ENCODE measurements around the gene TRPT1.

The TRPT1 gene

GRCh38 chr11:64231546-64231945 lies 5.6 kb upstream of the TRPT1 start:
- Histone ChIP-seq H3K9me3 (ENCODE audit: insufficient read depth, low read depth, low read length) (no peaks in the 10 kb centered on the region), H3K36me3 (ENCODE audit: insufficient read depth, low read depth, low read length) (no peaks in the 10 kb centered on the region), H3K9ac (ENCODE audit: low read depth, low read length) (no peak overlapping the region), H3K4me1 (ENCODE audit: insufficient read depth, low read length) (peaks cover 11% of the 10 kb centered on the region), H3K27me3 (ENCODE audit: insufficient read depth, low read length) (peaks cover 32% of the 10 kb centered on the region), H3K27ac (ENCODE audit: low read length) (no peak overlapping the region), H3K4me3 (ENCODE audit: low read length) (no peak overlapping the region)

DNA sequence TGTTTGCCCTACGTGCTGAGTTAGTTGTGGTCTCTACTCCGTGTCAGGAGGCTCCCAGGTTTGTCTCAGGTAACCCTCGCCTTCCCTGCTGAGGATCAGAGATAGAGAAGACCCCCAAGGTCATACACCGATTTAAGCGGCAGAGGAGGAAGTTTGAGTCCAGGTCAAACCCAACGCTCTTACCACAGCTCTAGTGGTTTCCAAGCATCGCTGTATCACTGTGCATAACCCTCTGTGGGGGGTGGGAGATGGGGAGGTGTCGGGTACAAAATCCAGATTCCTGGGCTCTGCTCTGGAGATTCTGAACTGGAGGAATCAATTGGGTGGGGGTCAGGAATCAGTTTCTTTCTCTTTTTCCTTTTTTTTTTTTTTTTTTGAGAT lies 5.0 kb upstream of the TRPT1 start:
- Histone ChIP-seq H3K4me3 (ENCODE audit: low read length) (peak overlapping the region; percentile 90), H3K9me3 (ENCODE audit: insufficient read depth, low read depth, low read length) (no peaks in the 10 kb centered on the region), H3K4me1 (ENCODE audit: insufficient read depth, low read length) (peaks cover 13% of the 10 kb centered on the region), H3K27ac (ENCODE audit: low read length) (no peak overlapping the region), H3K9ac (ENCODE audit: low read depth, low read length) (peak overlapping the region; percentile 75; the same call in 1 of the 2 replicates), H3K36me3 (ENCODE audit: insufficient read depth, low read depth, low read length) (no peaks in the 10 kb centered on the region), H3K27me3 (ENCODE audit: insufficient read depth, low read length) (peaks cover 32% of the 10 kb centered on the region)

- Histone ChIP-seq H3K27ac (ENCODE audit: low read length) (no peak within 1 kb of the TSS), H3K9ac (ENCODE audit: low read depth, low read length) (peak within 1 kb of the TSS; percentile 75; the same call in 1 of the 2 replicates), H3K9me3 (ENCODE audit: insufficient read depth, low read depth, low read length) (no peaks in the 10 kb centered on the region), H3K4me3 (ENCODE audit: low read length) (peak within 1 kb of the TSS; percentile 90), H3K4me1 (ENCODE audit: insufficient read depth, low read length) (peaks cover 13% of the 10 kb centered on the region), H3K27me3 (ENCODE audit: insufficient read depth, low read length) (peaks cover 31% of the 10 kb centered on the region), H3K36me3 (ENCODE audit: insufficient read depth, low read depth, low read length) (no peaks in the 10 kb centered on the region)
Observed at GRCh38 chr11:64230171-64230984, 4.4 kb upstream of the TRPT1 start, which contains the start of gene DNAJC4. Gene DNAJC4 (plus strand): TSS chr11:64230548. CDS start chr11:64230855, 307 bp downstream.

DNA sequence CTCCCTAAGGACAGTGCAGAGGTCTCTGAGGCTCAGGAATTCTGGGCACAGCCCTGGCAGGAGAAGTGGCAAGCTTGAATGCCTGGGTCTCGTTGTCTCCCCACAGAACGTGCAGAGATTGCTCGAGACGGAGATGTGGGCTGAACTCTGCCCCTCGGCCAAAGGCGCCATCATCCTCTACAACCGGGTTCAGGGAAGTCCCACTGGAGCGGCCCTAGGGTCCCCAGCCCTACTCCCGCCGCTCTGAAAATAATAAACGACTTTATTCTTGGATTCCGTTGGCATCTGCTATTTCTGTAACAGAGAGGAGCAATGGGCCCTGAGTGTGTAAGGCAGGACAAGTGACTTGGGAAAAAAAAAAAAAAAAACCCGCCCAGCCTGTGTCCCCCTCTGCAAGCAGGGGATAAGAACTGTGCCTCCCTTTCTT lies 3.8 kb upstream of the TRPT1 start:
- peaks cover 26% of the 10 kb centered on the region for H3K27me3 ChIP-seq (ENCODE audit: insufficient read depth, low read length)
- H3K4me1 ChIP-seq (ENCODE audit: insufficient read depth, low read length) = peaks cover 13% of the 10 kb centered on the region
- H3K27ac ChIP-seq (ENCODE audit: low read length) = no peak overlapping the region
- peak overlapping the region; percentile 90 for H3K4me3 ChIP-seq (ENCODE audit: low read length)
- H3K36me3 ChIP-seq (ENCODE audit: insufficient read depth, low read depth, low read length) = no peaks in the 10 kb centered on the region
- peak overlapping the region; percentile 62; the same call in 1 of the 2 replicates for H3K9ac ChIP-seq (ENCODE audit: low read depth, low read length)
- no peaks in the 10 kb centered on the region for H3K9me3 ChIP-seq (ENCODE audit: insufficient read depth, low read depth, low read length)

- peak overlapping the region; percentile 62; the same call in 1 of the 2 replicates for H3K9ac ChIP-seq (ENCODE audit: low read depth, low read length)
- no peaks in the 10 kb centered on the region for H3K9me3 ChIP-seq (ENCODE audit: insufficient read depth, low read depth, low read length)
- H3K27ac ChIP-seq (ENCODE audit: low read length) = no peak overlapping the region
- H3K27me3 ChIP-seq (ENCODE audit: insufficient read depth, low read length) = peaks cover 26% of the 10 kb centered on the region
- H3K4me3 ChIP-seq (ENCODE audit: low read length) = no peak overlapping the region; the same call in 1 of the 2 replicates
- H3K36me3 ChIP-seq (ENCODE audit: insufficient read depth, low read depth, low read length) = no peaks in the 10 kb centered on the region
- H3K4me1 ChIP-seq (ENCODE audit: insufficient read depth, low read length) = peaks cover 13% of the 10 kb centered on the region
Observed at GRCh38 chr11:64229090-64229743, 3.2 kb upstream of the TRPT1 start.

DNA sequence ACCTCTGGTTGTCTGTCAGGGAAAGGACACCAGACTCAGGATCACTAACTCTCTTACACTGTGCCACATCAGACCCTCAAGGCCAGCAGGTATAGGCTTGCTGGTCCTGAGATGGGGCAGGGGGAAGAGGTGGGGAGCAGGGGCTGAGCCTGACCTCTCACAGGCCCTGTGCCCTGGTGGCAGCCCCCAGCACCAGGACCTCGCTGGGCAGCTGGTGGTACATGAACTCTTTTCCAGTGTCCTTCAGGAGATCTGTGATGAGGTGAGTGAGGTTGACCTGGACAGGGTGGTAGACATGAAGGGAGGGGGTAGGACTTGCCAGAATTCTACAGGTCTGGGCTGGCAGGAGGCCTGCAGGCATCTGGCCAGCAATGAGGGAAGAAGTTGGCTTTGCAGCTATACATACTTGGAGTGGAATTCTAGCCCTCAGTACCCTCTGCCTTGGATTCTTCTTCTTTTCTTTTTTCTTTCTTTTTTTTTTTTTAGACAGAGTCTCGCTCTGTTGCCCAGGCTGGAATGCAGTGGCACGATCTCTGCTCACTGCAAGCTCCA lies 1.5 kb upstream of the TRPT1 start:
- no peaks in the 10 kb centered on the region for H3K9me3 ChIP-seq (ENCODE audit: insufficient read depth, low read depth, low read length)
- H3K27ac ChIP-seq (ENCODE audit: low read length) = no peak overlapping the region
- peaks cover 11% of the 10 kb centered on the region; the same call in 1 of the 2 replicates for H3K27me3 ChIP-seq (ENCODE audit: insufficient read depth, low read length)
- no peak overlapping the region for H3K4me3 ChIP-seq (ENCODE audit: low read length)
- H3K36me3 ChIP-seq (ENCODE audit: insufficient read depth, low read depth, low read length) = no peaks in the 10 kb centered on the region
- H3K9ac ChIP-seq (ENCODE audit: low read depth, low read length) = peak overlapping the region; percentile 37; the same call in 1 of the 2 replicates
- peaks cover 13% of the 10 kb centered on the region for H3K4me1 ChIP-seq (ENCODE audit: insufficient read depth, low read length)

DNA sequence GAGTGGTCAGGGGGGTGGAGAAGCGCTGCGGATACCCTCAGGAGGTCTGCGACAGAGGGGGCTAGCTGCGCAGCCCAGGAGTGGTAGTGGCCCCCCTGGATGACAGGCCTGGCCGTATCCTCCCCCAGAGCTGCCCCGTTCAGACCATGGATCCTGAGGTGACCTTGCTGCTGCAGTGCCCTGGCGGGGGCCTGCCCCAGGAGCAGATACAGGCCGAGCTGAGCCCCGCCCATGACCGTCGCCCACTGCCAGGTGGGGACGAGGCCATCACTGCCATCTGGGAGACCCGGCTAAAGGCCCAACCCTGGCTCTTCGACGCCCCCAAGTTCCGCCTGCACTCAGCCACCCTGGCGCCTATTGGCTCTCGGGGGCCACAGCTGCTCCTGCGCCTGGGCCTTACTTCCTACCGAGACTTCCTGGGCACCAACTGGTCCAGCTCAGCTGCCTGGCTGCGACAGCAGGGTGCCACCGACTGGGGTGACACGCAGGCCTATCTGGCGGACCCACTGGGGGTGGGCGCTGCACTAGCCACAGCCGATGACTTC lies 593 bp upstream of the TRPT1 start:
- no peaks in the 10 kb centered on the region for H3K9me3 ChIP-seq (ENCODE audit: insufficient read depth, low read depth, low read length)
- H3K4me3 ChIP-seq (ENCODE audit: low read length) = peak overlapping the region; percentile 93

DNA sequence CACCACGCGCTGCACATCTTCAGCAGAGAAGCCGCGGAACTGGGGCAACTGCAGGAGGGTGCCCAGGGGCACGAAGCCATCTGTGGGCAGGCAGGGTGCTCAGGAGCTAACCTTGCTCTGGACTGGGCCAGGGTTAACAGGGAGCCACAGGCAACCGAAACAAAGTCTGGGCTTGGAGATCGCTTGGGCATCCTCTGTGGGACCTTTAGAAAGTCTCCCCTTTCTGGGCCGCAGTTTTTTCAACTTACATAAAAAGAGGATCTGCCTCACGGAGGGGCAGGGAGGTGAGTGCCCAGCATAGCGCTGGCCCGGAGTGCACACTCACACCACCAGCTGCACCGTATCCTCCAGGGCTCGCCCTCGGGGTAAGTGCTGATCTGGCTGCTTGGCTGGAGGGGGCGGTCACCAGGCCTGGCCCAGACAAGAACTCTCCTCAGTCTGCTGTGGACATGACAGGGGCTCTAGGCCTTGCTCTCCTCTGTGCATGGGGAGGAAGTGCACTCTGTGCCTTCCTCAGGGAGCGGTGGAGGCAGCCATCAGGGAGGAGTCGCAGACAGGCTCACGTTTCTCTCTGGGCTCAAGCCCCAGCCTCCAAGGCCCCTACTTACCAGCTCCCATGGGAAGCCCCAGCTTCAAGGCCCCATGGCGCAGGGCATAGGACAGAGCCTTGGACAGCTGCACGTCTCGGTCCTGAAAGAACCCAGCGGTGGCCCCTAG lies 937 bp downstream of the TRPT1 start:
- no peak overlapping the region for H3K27ac ChIP-seq (ENCODE audit: low read length)
- peak overlapping the region; percentile 86; the same call in 1 of the 2 replicates for H3K9ac ChIP-seq (ENCODE audit: low read depth, low read length)
- H3K9me3 ChIP-seq (ENCODE audit: insufficient read depth, low read depth, low read length) = no peaks in the 10 kb centered on the region
- peaks cover 13% of the 10 kb centered on the region for H3K4me1 ChIP-seq (ENCODE audit: insufficient read depth, low read length)
- peak overlapping the region; percentile 93 for H3K4me3 ChIP-seq (ENCODE audit: low read length)
- peaks cover 5% of the 10 kb centered on the region for H3K36me3 ChIP-seq (ENCODE audit: insufficient read depth, low read depth, low read length)
- H3K27me3 ChIP-seq (ENCODE audit: insufficient read depth, low read length) = no peaks in the 10 kb centered on the region

More for the DNA sequence above, 593 bp upstream of the TRPT1 start:
- H3K4me1 ChIP-seq (ENCODE audit: insufficient read depth, low read length) = peaks cover 13% of the 10 kb centered on the region
- peaks cover 2% of the 10 kb centered on the region; the same call in 1 of the 2 replicates for H3K27me3 ChIP-seq (ENCODE audit: insufficient read depth, low read length)
- peak overlapping the region; percentile 88 for H3K9ac ChIP-seq (ENCODE audit: low read depth, low read length)
- H3K27ac ChIP-seq (ENCODE audit: low read length) = peak overlapping the region; percentile 49
- H3K36me3 ChIP-seq (ENCODE audit: insufficient read depth, low read depth, low read length) = no peaks in the 10 kb centered on the region

GRCh38 chr11:64224151-64224890 lies 1.7 kb downstream of the TRPT1 start:
- Histone ChIP-seq H3K4me3 (ENCODE audit: low read length) (no peak overlapping the region), H3K36me3 (ENCODE audit: insufficient read depth, low read depth, low read length) (peaks cover 5% of the 10 kb centered on the region), H3K9ac (ENCODE audit: low read depth, low read length) (no peak overlapping the region), H3K27me3 (ENCODE audit: insufficient read depth, low read length) (no peaks in the 10 kb centered on the region), H3K9me3 (ENCODE audit: insufficient read depth, low read depth, low read length) (no peaks in the 10 kb centered on the region), H3K4me1 (ENCODE audit: insufficient read depth, low read length) (peaks cover 9% of the 10 kb centered on the region), H3K27ac (ENCODE audit: low read length) (no peak overlapping the region)

- no peak overlapping the region for H3K27ac ChIP-seq (ENCODE audit: low read length)
- H3K4me3 ChIP-seq (ENCODE audit: low read length) = no peak overlapping the region
- no peaks in the 10 kb centered on the region for H3K27me3 ChIP-seq (ENCODE audit: insufficient read depth, low read length)
- H3K36me3 ChIP-seq (ENCODE audit: insufficient read depth, low read depth, low read length) = peaks cover 5% of the 10 kb centered on the region
- H3K4me1 ChIP-seq (ENCODE audit: insufficient read depth, low read length) = peaks cover 9% of the 10 kb centered on the region
- no peak overlapping the region for H3K9ac ChIP-seq (ENCODE audit: low read depth, low read length)
- H3K9me3 ChIP-seq (ENCODE audit: insufficient read depth, low read depth, low read length) = no peaks in the 10 kb centered on the region
Observed at GRCh38 chr11:64223001-64223651, 2.9 kb downstream of the TRPT1 start.

Measured in iPS-20b (cell line).